Measurements from ENCODE around the gene VCL.
A peak's percentile ranks its signal among the peaks of the same experiment; 100 is the strongest.
"Not testable (repeated sequence)": the region's sequence is repeated elsewhere in the genome, so short reads cannot be mapped to it uniquely, and the experiment has no call there.

VCL gene

DNA sequence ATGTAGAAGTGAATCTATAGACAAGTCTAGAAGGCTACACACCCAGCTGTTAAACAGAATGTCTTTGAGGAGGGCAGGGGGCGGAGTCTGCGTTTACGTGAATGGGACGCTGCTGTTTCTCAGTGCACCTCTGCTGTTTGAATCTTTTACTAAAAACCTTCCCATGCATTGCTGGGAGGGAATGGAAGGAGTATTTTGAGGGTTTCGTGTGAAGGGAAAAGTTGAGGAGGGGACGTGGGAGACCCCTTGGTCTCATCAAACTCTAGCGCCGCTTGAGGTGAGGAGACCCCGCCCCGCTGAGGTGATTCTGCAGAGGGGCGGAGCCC lies 492 bp upstream of the VCL start:
- peak overlapping the region; percentile 44 to 66 for H3K4me3 ChIP-seq (replicated peaks in 1 of 2; ENCODE audit: low read depth in 2 of 2, low read length in 2 of 2)
- TF ChIP-seq, protein P1, sequence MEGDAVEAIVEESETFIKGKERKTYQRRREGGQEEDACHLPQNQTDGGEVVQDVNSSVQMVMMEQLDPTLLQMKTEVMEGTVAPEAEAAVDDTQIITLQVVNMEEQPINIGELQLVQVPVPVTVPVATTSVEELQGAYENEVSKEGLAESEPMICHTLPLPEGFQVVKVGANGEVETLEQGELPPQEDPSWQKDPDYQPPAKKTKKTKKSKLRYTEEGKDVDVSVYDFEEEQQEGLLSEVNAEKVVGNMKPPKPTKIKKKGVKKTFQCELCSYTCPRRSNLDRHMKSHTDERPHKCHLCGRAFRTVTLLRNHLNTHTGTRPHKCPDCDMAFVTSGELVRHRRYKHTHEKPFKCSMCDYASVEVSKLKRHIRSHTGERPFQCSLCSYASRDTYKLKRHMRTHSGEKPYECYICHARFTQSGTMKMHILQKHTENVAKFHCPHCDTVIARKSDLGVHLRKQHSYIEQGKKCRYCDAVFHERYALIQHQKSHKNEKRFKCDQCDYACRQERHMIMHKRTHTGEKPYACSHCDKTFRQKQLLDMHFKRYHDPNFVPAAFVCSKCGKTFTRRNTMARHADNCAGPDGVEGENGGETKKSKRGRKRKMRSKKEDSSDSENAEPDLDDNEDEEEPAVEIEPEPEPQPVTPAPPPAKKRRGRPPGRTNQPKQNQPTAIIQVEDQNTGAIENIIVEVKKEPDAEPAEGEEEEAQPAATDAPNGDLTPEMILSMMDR (IDR thresholded peaks at IDR 0.05; ENCODE audit: low read depth, low read length): no peak
- DNase-seq (ENCODE audit: low read depth in 2 of 2): no peak

DNA sequence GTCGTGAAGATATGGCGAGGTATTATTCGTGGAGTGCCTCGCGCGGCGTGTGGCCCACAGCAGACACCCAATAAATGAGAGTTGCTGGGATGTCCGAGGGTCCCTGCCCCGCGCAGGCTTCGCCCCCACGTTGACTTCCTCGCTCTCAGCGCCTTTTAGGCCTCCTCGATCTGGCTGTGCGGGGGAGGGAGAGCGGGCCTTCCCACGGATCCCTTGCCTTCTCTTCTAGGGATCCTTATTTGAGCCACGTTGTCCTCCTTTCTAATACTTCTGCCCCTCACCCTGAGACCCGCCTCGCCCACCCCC lies 660 bp downstream of the VCL start:
- TF ChIP-seq, protein P1 (IDR thresholded peaks at IDR 0.05; ENCODE audit: low read depth, low read length): no peak
- H3K4me3 ChIP-seq (replicated peaks in 1 of 2; ENCODE audit: low read depth in 2 of 2, low read length in 2 of 2): peak overlapping the region; percentile 96 to 97
- no peak for DNase-seq (ENCODE audit: low read depth in 2 of 2)

DNA sequence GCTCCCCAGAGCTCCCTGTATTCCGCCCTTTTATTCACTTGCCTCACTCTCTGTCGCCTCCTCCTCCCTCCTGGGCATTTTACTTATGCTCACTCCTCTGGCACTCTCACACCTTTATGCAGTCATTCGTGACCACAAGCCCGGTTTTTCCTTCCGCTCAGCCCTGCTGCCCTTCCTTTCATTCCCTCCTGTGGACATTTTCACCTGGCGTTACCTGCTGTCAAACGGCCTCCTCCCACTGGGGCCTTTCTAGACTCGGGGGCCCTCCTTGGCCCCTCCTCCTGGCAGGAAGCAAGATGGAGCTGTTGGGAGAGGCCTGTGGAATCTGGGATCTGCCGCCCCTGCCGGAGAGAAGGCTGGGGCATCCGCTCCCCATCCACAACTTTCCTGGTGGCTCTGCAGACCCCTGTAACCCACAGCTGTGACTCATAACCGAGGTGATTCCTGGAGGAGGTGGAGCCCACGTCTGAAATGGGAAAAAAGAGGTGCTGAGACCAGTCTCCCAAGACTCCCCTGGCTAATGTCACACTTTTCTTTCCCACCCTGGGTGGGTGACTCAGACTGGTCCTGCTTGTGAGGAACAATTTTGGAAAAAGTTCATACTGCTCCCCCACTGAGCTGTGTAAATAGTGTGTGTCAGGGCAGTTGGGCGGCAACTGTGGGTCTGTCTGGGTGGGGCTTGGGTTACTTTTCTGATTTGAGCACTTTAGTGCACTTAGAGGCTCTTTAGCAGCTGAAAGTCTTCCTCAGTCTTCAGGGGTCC lies 1.2 kb downstream of the VCL start:
- DNase-seq (ENCODE audit: low read depth in 2 of 2): peak; percentile 72 to 85
- peak overlapping the region; percentile 96 to 97 for H3K4me3 ChIP-seq (replicated peaks in 1 of 2; ENCODE audit: low read depth in 2 of 2, low read length in 2 of 2)
- TF ChIP-seq, protein P1 (IDR thresholded peaks at IDR 0.05; ENCODE audit: low read depth, low read length): peak; percentile 49

DNA sequence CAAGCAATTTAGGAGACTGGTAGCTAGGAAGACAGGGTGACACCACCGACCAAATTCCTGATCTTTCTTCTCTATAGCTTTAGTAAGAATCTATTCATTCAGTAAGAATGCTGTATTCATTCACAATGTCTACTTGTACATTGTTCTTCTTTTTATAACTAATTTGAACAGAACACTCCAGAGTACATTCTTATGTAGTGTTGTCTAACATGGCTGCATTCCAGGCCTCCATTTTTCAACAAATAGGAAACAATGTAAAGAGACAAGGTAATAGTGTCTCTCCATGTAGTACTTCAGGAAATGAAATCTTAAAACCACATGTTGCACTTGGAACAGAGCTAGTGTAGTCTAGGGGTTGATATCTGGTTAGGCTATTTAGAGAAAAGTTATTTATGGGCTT lies 1.8 kb downstream of the VCL start:
- H3K4me3 ChIP-seq (replicated peaks in 1 of 2; ENCODE audit: low read depth in 2 of 2, low read length in 2 of 2): peak overlapping the region; percentile 96 to 97
- DNase-seq (ENCODE audit: low read depth in 2 of 2): peak; percentile 62 to 80
- TF ChIP-seq, protein P1 (IDR thresholded peaks at IDR 0.05; ENCODE audit: low read depth, low read length): no peak

DNA sequence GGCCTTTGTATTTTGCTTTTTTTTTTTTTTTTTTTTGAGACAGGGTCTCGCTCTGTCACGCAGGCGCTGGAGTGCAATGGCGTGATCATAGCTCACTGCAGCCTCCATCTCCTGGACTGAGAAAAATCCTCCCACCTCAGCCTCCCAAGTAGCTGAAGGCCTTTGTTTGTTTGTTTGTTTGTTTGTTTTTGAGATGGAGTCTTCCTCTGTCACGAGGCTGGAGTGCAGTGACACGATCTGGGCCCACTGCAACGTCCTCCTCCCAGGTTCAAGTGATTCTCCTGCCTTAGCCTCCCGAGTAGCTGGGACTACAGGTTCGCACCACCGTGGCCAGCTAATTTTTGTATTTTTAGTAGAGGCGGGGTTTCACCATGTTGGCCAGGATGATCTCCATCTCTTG lies 2.3 kb downstream of the VCL start:
- DNase-seq (ENCODE audit: low read depth in 2 of 2): not testable (repeated sequence)

DNA sequence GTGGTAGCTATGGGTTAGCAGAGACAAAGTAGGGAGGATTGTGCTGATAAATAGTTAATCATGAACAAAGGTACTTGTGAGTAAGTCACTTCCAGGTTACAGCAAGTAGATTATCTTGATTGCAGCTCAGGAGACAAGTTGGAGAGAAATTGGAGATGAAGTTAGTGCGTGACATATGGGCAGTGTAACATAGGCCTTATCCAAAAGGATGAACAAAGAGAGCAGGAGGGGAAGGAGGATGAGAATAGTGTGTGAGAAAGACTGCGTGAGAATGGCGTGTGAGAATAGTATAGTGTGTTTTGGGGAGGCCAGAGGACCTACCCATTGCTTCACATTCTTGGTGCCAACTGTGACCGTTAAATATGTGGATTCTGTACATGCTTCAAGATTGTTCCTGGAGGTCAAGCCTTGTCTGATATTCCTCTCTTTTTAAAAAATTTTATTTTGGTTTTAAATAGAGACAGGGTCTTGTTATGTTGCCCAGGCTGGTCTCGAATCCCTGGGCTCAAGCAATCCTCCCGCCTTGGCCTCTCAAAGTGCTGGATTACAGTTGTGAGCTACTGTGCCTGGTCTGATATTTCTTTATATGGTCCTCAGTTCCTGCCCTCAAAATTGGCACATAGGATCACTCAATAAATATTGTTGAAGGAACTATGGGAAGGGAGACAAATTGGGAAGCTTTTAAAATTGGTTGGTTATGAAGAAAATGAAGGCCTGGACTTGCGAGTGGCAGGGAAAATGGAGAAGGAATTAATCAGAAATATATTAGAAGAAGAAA lies 3.2 kb downstream of the VCL start:
- DNase-seq (ENCODE audit: low read depth in 2 of 2): no peak
- TF ChIP-seq, protein P1 (IDR thresholded peaks at IDR 0.05; ENCODE audit: low read depth, low read length): no peak
- H3K4me3 ChIP-seq (replicated peaks in 1 of 2; ENCODE audit: low read depth in 2 of 2, low read length in 2 of 2): peak overlapping the region; percentile 9 to 97

More for the DNA sequence above, 2.3 kb downstream of the VCL start:
- H3K4me3 ChIP-seq (replicated peaks in 1 of 2; ENCODE audit: low read depth in 2 of 2, low read length in 2 of 2): peak overlapping the region; percentile 96 to 97

DNA sequence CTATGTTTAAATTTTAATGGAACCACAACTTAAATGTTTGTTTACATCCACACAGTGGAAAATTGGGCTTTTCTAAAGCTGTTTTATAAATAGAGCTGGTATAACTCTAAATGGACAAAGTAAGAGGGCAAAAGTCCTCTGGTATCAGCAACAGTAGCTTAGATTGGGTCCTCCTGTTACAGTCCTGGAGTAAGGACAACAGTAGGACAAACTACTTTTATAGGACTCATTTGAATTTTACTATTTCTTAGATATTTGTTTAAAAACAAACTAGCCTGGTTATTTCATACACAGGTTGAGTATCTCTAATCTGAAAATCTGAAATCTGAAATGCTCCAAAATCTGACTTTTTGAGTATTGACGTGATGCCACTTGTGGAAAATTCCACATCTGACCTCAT lies 8.4 kb downstream of the VCL start:
- no peak overlapping the region for H3K4me3 ChIP-seq (replicated peaks in 1 of 2; ENCODE audit: low read depth in 2 of 2, low read length in 2 of 2)
- TF ChIP-seq, protein P1 (IDR thresholded peaks at IDR 0.05; ENCODE audit: low read depth, low read length): no peak
- no peak for DNase-seq (ENCODE audit: low read depth in 2 of 2)

All from cardiac fibroblast (primary cell).